ENCODE results near the gene PFN3. TPM values are rescaled to one million over a fixed set of nuclear protein-coding genes. Genes with fewer than 3 reads are reported as not detected.

PFN3 gene
- polyA plus RNA-seq, 1 experiment: not detected

GRCh38 chr5:177432839-177433657 is 32.6 kb upstream of the PFN3 start:
- no peak overlapping the region for H3K27ac ChIP-seq (ENCODE audit: low read depth, low read length)
- no peak for TF ChIP-seq CTCF (IDR thresholded peaks at IDR 0.05; ENCODE audit: low read depth, low read length)
- no peaks in the 10 kb centered on the region for H3K27me3 ChIP-seq (ENCODE audit: control insufficient read depth, insufficient read depth, low read length)
- ChIA-PET CTCF (interaction anchor here (1.4 kb wide), 1 partner anchor 24 kb away, joined by 3 read pairs; no protein-coding TSS in a partner anchor), POLR2A (no interaction called here)
- DNase-seq (ENCODE audit: low read depth, low spot score): no peak
- no peak overlapping the region for H3K4me3 ChIP-seq (ENCODE audit: low read depth, low read length)
- H3K9me3 ChIP-seq (ENCODE audit: control insufficient read depth, insufficient read depth, low read length): no peaks in the 10 kb centered on the region; the same call in 1 of the 2 replicates

GRCh38 chr5:177432143-177432838 is 31.8 kb upstream of the PFN3 start:
- Histone ChIP-seq H3K9me3 (ENCODE audit: control insufficient read depth, insufficient read depth, low read length) (no peaks in the 10 kb centered on the region; the same call in 1 of the 2 replicates), H3K27ac (ENCODE audit: low read depth, low read length) (no peak overlapping the region), H3K4me3 (ENCODE audit: low read depth, low read length) (no peak overlapping the region), H3K27me3 (ENCODE audit: control insufficient read depth, insufficient read depth, low read length) (no peaks in the 10 kb centered on the region)
- ChIA-PET CTCF (interaction anchor here (0.6 to 0.8 kb wide), 2 partner anchors 29 to 61 kb away, joined by 3 read pairs; no protein-coding TSS in a partner anchor), POLR2A (no interaction called here)
- no peak for DNase-seq (ENCODE audit: low read depth, low spot score)
- no peak for TF ChIP-seq CTCF (IDR thresholded peaks at IDR 0.05; ENCODE audit: low read depth, low read length)

- ChIA-PET POLR2A (interaction anchor here (0.5 kb wide), 1 partner anchor 114 kb away, joined by 3 read pairs; no protein-coding TSS in a partner anchor), CTCF (interaction anchor here (0.6 to 0.8 kb wide), 2 partner anchors 28 to 61 kb away, joined by 3 read pairs; no protein-coding TSS in a partner anchor)
- no peak overlapping the region for H3K27ac ChIP-seq (ENCODE audit: low read depth, low read length)
- no peak for TF ChIP-seq CTCF (IDR thresholded peaks at IDR 0.05; ENCODE audit: low read depth, low read length)
- no peak overlapping the region for H3K4me3 ChIP-seq (ENCODE audit: low read depth, low read length)
- no peaks in the 10 kb centered on the region for H3K27me3 ChIP-seq (ENCODE audit: control insufficient read depth, insufficient read depth, low read length)
- H3K9me3 ChIP-seq (ENCODE audit: control insufficient read depth, insufficient read depth, low read length): no peaks in the 10 kb centered on the region; the same call in 1 of the 2 replicates
- no peak for DNase-seq (ENCODE audit: low read depth, low spot score)
Measured at GRCh38 chr5:177431317-177432142, 31.1 kb upstream of the PFN3 start.

GRCh38 chr5:177430972-177431316 is 30.5 kb upstream of the PFN3 start:
- Histone ChIP-seq H3K27me3 (ENCODE audit: control insufficient read depth, insufficient read depth, low read length) (no peaks in the 10 kb centered on the region), H3K9me3 (ENCODE audit: control insufficient read depth, insufficient read depth, low read length) (no peaks in the 10 kb centered on the region; the same call in 1 of the 2 replicates), H3K4me3 (ENCODE audit: low read depth, low read length) (no peak overlapping the region), H3K27ac (ENCODE audit: low read depth, low read length) (no peak overlapping the region)
- POLR2A ChIA-PET: interaction anchor here (0.5 kb wide), 1 partner anchor 115 kb away, joined by 3 read pairs; no protein-coding TSS in a partner anchor
- no peak for TF ChIP-seq CTCF (IDR thresholded peaks at IDR 0.05; ENCODE audit: low read depth, low read length)
- DNase-seq (ENCODE audit: low read depth, low spot score): no peak
- CTCF ChIA-PET: no interaction called here

Data from AG04450 (cell line).